Aorta (tissue), 5 donors: ENCODE results near the gene RBM15. TPM values are rescaled to one million over a fixed set of nuclear protein-coding genes. Genes with fewer than 3 reads are reported as not detected.

Experiments used
- ATAC-seq: fragments of 200-7000 bp; cut with Tn5 transposase; one replicate; pipeline ENCODE4 v1.9.1; 2022; ENCODE audit warnings: moderate library complexity; ENCODE audit not compliant: low FRiP score
- DNase-seq, 2 donors: peaks; one replicate each; pipeline ENCODE4 v3.0.0-alpha.2; 2020
- H3K27ac ChIP-seq, 2 donors: one replicate each; pipeline ENCODE4 v1.5.1; 2013; ENCODE audit warnings: low read length in 2 of 2, mild to moderate bottlenecking in 2 of 2, moderate library complexity in 2 of 2, control low read depth in 1 of 2, inconsistent platforms in 1 of 2, low read depth in 1 of 2
- H3K27me3 ChIP-seq, 2 donors: one replicate each; pipeline ENCODE4 v1.6.1; 2013; ENCODE audit warnings: control low read depth in 1 of 2, low read length in 1 of 2, mild to moderate bottlenecking in 1 of 2, moderate library complexity in 1 of 2; ENCODE audit not compliant: insufficient read depth in 2 of 2, control insufficient read depth in 1 of 2
- H3K36me3 ChIP-seq, 2 donors: one replicate each; pipeline ENCODE4 v1.6.1; 2013; ENCODE audit warnings: control low read depth in 1 of 2, low read length in 1 of 2, mild to moderate bottlenecking in 1 of 2; ENCODE audit not compliant: insufficient read depth in 2 of 2, control insufficient read depth in 1 of 2
- H3K4me1 ChIP-seq, 2 donors: one replicate each; pipeline ENCODE4 v1.6.1; 2013; ENCODE audit warnings: low read length in 2 of 2, control low read depth in 1 of 2, mild to moderate bottlenecking in 1 of 2, moderate library complexity in 1 of 2; ENCODE audit not compliant: insufficient read depth in 2 of 2, control insufficient read depth in 1 of 2
- H3K4me3 ChIP-seq, 2 donors: one replicate each; pipeline ENCODE4 v1.5.1; 2013; ENCODE audit warnings: low read length in 2 of 2, control low read depth in 1 of 2, mild to moderate bottlenecking in 1 of 2
- H3K9me3 ChIP-seq: one replicate; pipeline ENCODE4 v1.6.1; 2013; ENCODE audit warnings: mild to moderate bottlenecking, low read length; ENCODE audit not compliant: control insufficient read depth
- WGBS, 2 donors: extraction: QIAGEN DNeasy Blood & Tissue Kit; methylation state at CpG; one replicate each; pipeline ENCODE4 v1.1.7; 2013; 5-methylcytosine and 5-hydroxymethylcytosine counted together
- intact Hi-C, 2 donors: fragments of 100-400 bp; cut with DNase I; formaldehyde crosslinking; loops; one replicate each; pipeline versions ENCODE4 v1.14.2 to v1.15.0; 2022
- polyA plus RNA-seq, 2 donors: library from polyadenylated mRNA; stranded (reverse); fragments of 200-250 nt; gene quantifications; one replicate each; pipeline ENCODE4 v1.2.3, GENCODE V29; 2013
- total RNA-seq, 2 donors: library from RNA; stranded (reverse); fragmentation: NEBNext Ultra II Directional; extraction: Animal tissue kit (Norgen Biotek cat#: 25700); gene quantifications; one replicate each; pipeline ENCODE4 v1.2.1, GENCODE V29; 2021
- donor health status: healthy with polysubstance abuse.
- donor health status: Bipolar disorder and iron deficiency.
- donor health status: DM: no; HTN: no; CAD: no.
- donor health status: DM: no; HTN: no; CAD: no.
- donor health status: DM: yes; HTN: yes; CAD: no.

RBM15 gene
- total and polyA plus RNA-seq, 4 donors, result 0.38 to 22.5 (median 10.8) TPM

GRCh38 chr1:110302836-110303235, 36.3 kb upstream of the RBM15 start:
- intact Hi-C loops, result no loop called here
- H3K9me3 ChIP-seq, result no peaks in the 10 kb centered on the region
- no peaks in the 10 kb centered on the region for H3K36me3 ChIP-seq
- H3K27me3 ChIP-seq, result no peaks in the 10 kb centered on the region
- no peak overlapping the region for H3K27ac ChIP-seq
- 88 to 94% methylated on average over 3 of the region's 3 CpGs for WGBS, 2 donors
- no peaks in the 10 kb centered on the region for H3K4me1 ChIP-seq
- ATAC-seq (no peak), DNase-seq (no peak)
- H3K4me3 ChIP-seq, result no peak overlapping the region

- intact Hi-C loops, result no loop called here
- DNase-seq, result no peak
- Histone ChIP-seq H3K36me3 (no peaks in the 10 kb centered on the region), H3K27ac (no peak overlapping the region), H3K27me3 (no peaks in the 10 kb centered on the region), H3K9me3 (no peaks in the 10 kb centered on the region), H3K4me1 (no peaks in the 10 kb centered on the region), H3K4me3 (no peak overlapping the region)
- WGBS, 2 donors, result 85 to 90% methylated on average over 2 of the region's 2 CpGs
- ATAC-seq, result no peak
Observed at GRCh38 chr1:110305900-110306420, 33.2 kb upstream of the RBM15 start.

DNA sequence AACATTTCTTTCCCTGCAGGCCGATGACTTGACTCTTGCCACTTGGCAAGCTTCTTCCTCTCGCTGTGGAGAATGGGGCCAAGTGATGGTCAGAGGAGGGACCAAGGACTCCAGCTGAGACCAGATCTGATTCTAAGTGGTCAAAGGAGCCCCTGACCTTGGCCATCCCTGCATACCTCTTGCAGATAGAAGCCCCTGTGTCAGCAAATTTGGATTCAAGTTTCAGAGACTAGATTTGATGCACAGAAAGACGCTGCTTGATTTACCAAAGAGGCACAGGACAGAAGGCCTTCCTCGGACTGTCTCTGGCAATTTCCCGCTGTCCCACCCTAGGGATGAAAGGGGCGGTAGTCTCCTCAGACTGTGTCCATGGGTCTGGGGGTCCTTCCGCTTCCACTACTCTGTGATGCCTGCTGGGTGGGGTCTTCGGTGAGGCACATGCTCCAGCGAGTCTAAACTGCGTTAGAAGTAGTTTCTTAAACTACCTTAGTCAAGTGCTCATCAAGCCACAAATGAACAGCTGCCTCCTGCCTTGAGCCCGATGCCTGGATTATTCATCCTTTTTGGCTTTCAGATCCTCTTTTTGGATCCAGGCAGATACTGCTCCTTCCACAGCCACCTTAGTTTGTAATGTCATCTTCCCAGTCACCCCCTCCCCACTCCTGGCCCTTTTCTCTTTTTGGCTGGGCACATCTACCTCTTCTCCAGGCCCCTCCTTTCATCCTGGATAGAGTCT, 31.8 kb upstream of the RBM15 start:
- no peak for ATAC-seq
- no peaks in the 10 kb centered on the region for H3K4me1 ChIP-seq
- intact Hi-C loops, result no loop called here
- WGBS, 2 donors, result 81 to 83% methylated on average over 11 of the region's 11 CpGs
- no peaks in the 10 kb centered on the region for H3K9me3 ChIP-seq
- H3K4me3 ChIP-seq, result no peak overlapping the region
- H3K27ac ChIP-seq, result no peak overlapping the region
- H3K27me3 ChIP-seq, result no peaks in the 10 kb centered on the region
- H3K36me3 ChIP-seq, result no peaks in the 10 kb centered on the region
- no peak for DNase-seq

GRCh38 chr1:110308247-110308646, 30.9 kb upstream of the RBM15 start:
- Histone ChIP-seq H3K9me3 (no peaks in the 10 kb centered on the region), H3K36me3 (no peaks in the 10 kb centered on the region), H3K27me3 (no peaks in the 10 kb centered on the region), H3K27ac (no peak overlapping the region), H3K4me1 (no peaks in the 10 kb centered on the region), H3K4me3 (no peak overlapping the region)
- WGBS, 2 donors, result 56 to 72% methylated on average over 3 of the region's 3 CpGs
- intact Hi-C loops, result no loop called here
- no peak for DNase-seq
- ATAC-seq, result no peak

GRCh38 chr1:110309139-110309538, 30.0 kb upstream of the RBM15 start:
- WGBS, 2 donors, result 92 to 95% methylated on average over 1 of the region's 1 CpG
- Histone ChIP-seq H3K27me3 (no peaks in the 10 kb centered on the region), H3K4me1 (no peaks in the 10 kb centered on the region), H3K27ac (no peak overlapping the region), H3K9me3 (no peaks in the 10 kb centered on the region), H3K36me3 (no peaks in the 10 kb centered on the region), H3K4me3 (no peak overlapping the region)
- DNase-seq (no peak), ATAC-seq (no peak)
- intact Hi-C loops, result no loop called here

DNA sequence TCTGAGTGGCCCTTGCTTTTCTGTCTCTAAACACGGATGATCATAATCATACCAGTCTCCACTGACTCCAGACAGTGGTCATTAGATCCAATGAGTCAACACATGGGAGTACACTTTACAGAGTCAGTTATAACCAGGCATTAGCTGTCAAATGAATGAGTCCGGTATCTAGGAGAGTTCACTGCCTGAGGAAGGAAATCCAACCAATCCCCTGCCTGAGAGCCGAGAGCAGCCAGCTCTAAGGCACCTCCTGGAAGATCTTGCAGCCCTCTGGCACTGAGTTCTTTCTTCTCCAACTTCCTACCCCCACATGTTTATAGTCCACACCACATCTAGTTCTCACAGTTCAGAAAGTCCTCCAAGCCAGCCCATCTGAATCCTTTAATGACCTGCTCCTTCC, 29.4 kb upstream of the RBM15 start:
- no peak for ATAC-seq

GRCh38 chr1:110310300-110310699, 28.9 kb upstream of the RBM15 start:
- no peak overlapping the region for H3K27ac ChIP-seq
- no peaks in the 10 kb centered on the region for H3K4me1 ChIP-seq
- ATAC-seq (no peak), DNase-seq (no peak)
- WGBS, 2 donors, result 78 to 81% methylated on average over 7 of the region's 7 CpGs
- no peaks in the 10 kb centered on the region for H3K9me3 ChIP-seq
- H3K4me3 ChIP-seq, result no peak overlapping the region
- H3K27me3 ChIP-seq, result no peaks in the 10 kb centered on the region
- intact Hi-C loops, result loop anchor here (5.0 to 10.0 kb wide), 2 partner anchors 145 to 147 kb away; partner anchors contain the start of gene PROK1 (in 1 of the 2)
- H3K36me3 ChIP-seq, result no peaks in the 10 kb centered on the region

More for the DNA sequence above, 29.4 kb upstream of the RBM15 start:
- no peak for DNase-seq
- Histone ChIP-seq H3K4me1 (no peaks in the 10 kb centered on the region), H3K27ac (no peak overlapping the region), H3K27me3 (no peaks in the 10 kb centered on the region), H3K9me3 (no peaks in the 10 kb centered on the region), H3K4me3 (no peak overlapping the region), H3K36me3 (no peaks in the 10 kb centered on the region)
- WGBS, 2 donors, result 77 to 83% methylated on average over 3 of the region's 3 CpGs
- intact Hi-C loops, result loop anchor here (5.0 to 10.0 kb wide), 2 partner anchors 145 to 148 kb away; partner anchors contain the start of gene PROK1 (in 1 of the 2)

DNA sequence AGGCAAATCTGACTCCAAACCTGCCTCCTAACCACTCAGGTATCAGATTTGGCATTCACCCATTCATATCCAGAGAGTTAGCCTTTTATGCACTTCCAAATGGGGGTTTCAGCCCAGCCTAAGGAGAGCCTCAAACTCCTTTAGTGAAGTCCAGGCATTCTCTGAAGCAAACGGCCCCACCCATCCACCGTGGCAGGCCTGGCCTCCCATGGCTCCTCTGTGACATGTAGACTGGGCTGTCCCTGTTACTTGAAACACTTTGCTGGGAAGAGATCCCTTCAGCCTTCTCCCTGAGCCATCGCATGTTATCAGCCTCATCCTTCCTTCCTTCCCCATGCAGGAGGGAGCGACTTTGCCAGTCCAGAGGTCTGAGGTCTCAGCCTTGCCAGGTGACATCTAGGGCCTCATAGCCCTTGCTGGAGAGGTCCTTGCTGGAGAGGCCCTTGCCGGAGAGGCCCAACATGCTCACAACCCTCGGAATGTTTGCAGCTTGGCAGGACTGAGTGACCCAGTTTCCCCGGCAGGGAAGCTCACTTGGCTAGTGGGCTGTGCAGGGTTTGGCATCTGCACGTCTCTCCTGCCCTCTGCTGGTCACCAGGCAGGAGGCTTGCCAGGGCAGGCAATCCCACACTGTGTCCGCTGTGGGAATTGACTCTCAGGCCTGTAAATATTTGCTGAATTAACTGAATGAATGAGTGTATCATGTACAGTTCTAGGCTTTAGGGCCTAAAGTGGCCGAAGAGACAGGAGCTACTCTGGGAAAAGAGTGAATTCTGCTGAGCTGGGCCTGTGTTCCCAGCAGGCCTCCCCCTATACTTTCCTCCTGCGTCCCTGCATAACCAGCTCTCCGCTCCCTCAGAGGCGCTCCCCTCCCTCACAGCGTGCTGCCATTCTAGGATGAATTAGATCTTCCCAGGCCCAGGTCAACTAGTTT, 26.7 kb upstream of the RBM15 start:
- intact Hi-C loops, result loop anchor here (1.0 to 10.0 kb wide), 4 partner anchors 103 to 145 kb away; partner anchors contain the start of gene PROK1 (in 1 of the 2)
- no peak overlapping the region for H3K4me3 ChIP-seq
- DNase-seq, result peak; percentile 88 to 91
- H3K4me1 ChIP-seq, result no peaks in the 10 kb centered on the region
- H3K36me3 ChIP-seq, result no peaks in the 10 kb centered on the region
- H3K27me3 ChIP-seq, result no peaks in the 10 kb centered on the region
- H3K9me3 ChIP-seq, result no peaks in the 10 kb centered on the region
- 38 to 40% methylated on average over 14 of the region's 14 CpGs for WGBS, 2 donors
- no peak overlapping the region for H3K27ac ChIP-seq
- ATAC-seq, result peak; percentile 94
